SK-N-MC (cell line): ENCODE measurements around the gene ZMIZ1.

Source experiments
- EZH2 ChIP-seq: fragments of 200-600 bp; sonication (generic); IDR thresholded peaks from one replicate; pipeline ENCODE4 v1.6.1; 2017; ENCODE audit warnings: antibody characterized with exemption
- POLR2AphosphoS5 ChIP-seq: IDR thresholded peaks from 2 replicates; pipeline ENCODE4 v1.6.1; 2012; ENCODE audit warnings: mild to moderate bottlenecking, low read depth, low read length, borderline replicate concordance

DNA sequence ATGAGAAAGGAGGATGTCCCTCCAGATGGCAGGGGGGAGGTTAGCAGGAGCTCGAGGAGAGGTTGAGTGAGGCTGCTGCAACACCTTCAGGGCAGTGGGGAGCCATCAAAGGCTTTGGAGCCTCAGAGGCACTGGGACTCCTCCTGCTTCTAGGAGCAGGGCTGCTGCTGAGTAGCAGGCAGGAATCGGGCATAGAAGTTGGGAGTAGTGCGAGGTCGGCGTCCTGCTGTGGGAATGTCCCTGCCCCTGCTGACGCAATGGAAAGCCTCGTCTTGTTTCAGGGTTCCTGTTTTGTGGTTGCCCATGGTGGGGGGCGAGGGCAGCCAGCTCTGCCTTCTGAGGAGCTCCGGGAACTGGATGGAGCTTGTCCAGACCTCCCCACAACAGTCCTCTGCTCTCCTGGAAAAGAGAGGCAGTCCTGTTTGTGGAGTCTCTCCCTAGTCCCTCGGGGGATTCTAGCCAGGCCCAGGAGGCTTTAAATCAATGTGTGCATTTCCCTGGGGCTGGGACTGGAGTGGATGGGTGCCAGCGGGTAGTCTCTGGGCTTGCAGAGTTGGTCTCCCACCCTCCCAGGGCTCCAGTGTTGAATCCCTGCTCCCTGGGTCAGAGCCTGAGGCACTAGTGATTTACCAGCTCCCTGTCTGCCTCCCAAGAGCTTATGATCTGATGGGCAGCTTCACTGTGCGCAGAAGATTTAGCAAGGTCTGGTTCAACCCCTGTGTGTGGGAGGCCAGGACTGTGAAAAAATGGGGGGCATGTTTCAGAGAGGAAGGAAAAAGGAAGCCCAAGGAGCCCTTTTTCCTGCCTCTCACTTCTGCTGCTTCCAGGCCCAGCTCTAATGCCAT lies 179.8 kb downstream of the ZMIZ1 start:
- TF ChIP-seq POLR2AphosphoS5 (no peak), EZH2 (no peak)
